ENCODE data around the gene FKBP6. TPM values are rescaled to one million over a fixed set of nuclear protein-coding genes. Genes with fewer than 3 reads are reported as not detected.
A peak's percentile ranks its signal among the peaks of the same experiment; 100 is the strongest.

Gene FKBP6
- total and polyA plus RNA-seq, 2 of the 13 experiments (the other 11 are each of a cell fraction or from before 2014, with no cell fraction given): 0.07 to 0.20 TPM

GRCh38 chr7:73369009-73369408 is 41.0 kb downstream of the FKBP6 start (continued):
- TF ChIP-seq BCLAF1 (IDR thresholded peaks at IDR 0.05) (no peak), KLF9 (CRISPR knock-in tag; IDR thresholded peaks at IDR 0.05; ENCODE audit: low read depth) (no peak), PHF5A (CRISPR knock-in tag; IDR thresholded peaks at IDR 0.05; ENCODE audit: low read depth, unreplicated experiment) (no peak), ZFP36L1 (CRISPR knock-in tag; IDR thresholded peaks at IDR 0.05) (no peak), ZNF432 (CRISPR knock-in tag; IDR thresholded peaks at IDR 0.05; ENCODE audit: borderline replicate concordance) (no peak), ZMYM3 (CRISPR knock-in tag; IDR thresholded peaks at IDR 0.05) (0 out of 2 replicates have a peak, but pooled peaks have one; percentile 20), ZBTB7B (CRISPR knock-in tag; IDR thresholded peaks at IDR 0.05) (0 out of 2 replicates have a peak, but pooled peaks have one; percentile 41), ZNF777 (CRISPR knock-in tag; IDR thresholded peaks at IDR 0.05) (peak; percentile 92), SP5 (CRISPR knock-in tag; IDR thresholded peaks at IDR 0.05; ENCODE audit: borderline replicate concordance, low read depth) (0 out of 2 replicates have a peak, but pooled peaks have one; percentile 58), GPN1 (CRISPR knock-in tag; IDR thresholded peaks at IDR 0.05; ENCODE audit: borderline replicate concordance) (no peak), ZNF230 (CRISPR knock-in tag; IDR thresholded peaks at IDR 0.05) (no peak), REPIN1 (CRISPR knock-in tag; IDR thresholded peaks at IDR 0.05; ENCODE audit: borderline replicate concordance, low read depth) (no peak), DNMT3B (CRISPR knock-in tag; conservative IDR thresholded peaks at IDR 0.05) (no peak), ZFY (CRISPR knock-in tag; IDR thresholded peaks at IDR 0.05) (no peak), GZF1 (CRISPR knock-in tag; IDR thresholded peaks at IDR 0.05) (no peak), TFDP2 (CRISPR knock-in tag; IDR thresholded peaks at IDR 0.05) (no peak), NFKBIZ (CRISPR knock-in tag; IDR thresholded peaks at IDR 0.05) (no peak), CEBPB (IDR thresholded peaks at IDR 0.05; ENCODE audit: borderline replicate concordance, low read depth, low read length) (no peak), HNF4G (IDR thresholded peaks at IDR 0.05; ENCODE audit: borderline replicate concordance, low read depth, low read length) (0 out of 2 replicates have a peak, but pooled peaks have one; percentile 22), HNF4G (CRISPR knock-in tag; IDR thresholded peaks at IDR 0.05; ENCODE audit: borderline replicate concordance, low read depth) (no peak), ZNF343 (CRISPR knock-in tag; IDR thresholded peaks at IDR 0.05) (no peak), ESRRA (CRISPR knock-in tag; IDR thresholded peaks at IDR 0.05; ENCODE audit: low read depth) (peak; percentile 31; the same call in 1 of the 2 replicates), ISL2 (CRISPR knock-in tag; IDR thresholded peaks at IDR 0.05) (0 out of 2 replicates have a peak, but pooled peaks have one; percentile 21), ZC3H13 (CRISPR knock-in tag; IDR thresholded peaks at IDR 0.05) (no peak)
- TF ChIP-seq, protein P1, sequence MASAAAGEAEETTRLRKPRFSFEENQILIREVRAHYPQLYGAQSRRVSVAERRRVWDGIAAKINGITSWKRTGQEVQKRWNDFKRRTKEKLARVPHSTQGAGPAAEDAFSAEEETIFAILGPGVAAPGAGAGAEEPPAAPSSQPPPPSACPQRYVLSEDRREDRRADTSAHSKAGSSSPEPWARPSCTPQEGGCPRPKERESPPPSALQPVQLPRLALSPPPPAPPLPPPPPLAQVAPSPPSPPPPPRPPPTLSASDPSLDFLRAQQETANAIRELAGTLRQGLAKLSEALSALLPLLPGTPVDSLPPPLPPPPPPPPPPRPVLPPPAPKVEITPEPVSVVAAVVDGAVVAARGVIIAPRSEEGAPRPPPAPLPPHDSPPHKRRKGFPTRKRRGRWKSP (CRISPR knock-in tag; IDR thresholded peaks at IDR 0.05): no peak
- TF ChIP-seq, protein P2, sequence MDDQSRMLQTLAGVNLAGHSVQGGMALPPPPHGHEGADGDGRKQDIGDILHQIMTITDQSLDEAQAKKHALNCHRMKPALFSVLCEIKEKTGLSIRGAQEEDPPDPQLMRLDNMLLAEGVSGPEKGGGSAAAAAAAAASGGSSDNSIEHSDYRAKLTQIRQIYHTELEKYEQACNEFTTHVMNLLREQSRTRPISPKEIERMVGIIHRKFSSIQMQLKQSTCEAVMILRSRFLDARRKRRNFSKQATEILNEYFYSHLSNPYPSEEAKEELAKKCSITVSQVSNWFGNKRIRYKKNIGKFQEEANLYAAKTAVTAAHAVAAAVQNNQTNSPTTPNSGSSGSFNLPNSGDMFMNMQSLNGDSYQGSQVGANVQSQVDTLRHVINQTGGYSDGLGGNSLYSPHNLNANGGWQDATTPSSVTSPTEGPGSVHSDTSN (CRISPR knock-in tag; IDR thresholded peaks at IDR 0.05; ENCODE audit: borderline replicate concordance): no peak

Data from HepG2 (cell line).